ENCODE results near the gene ACTR3. TPM values are rescaled to one million over a fixed set of nuclear protein-coding genes. Genes with fewer than 3 reads are reported as not detected.

ACTR3 gene
- total and polyA plus RNA-seq, 2 of the 4 experiments (the other 2 are of a cell fraction) = 246 to 307 TPM

- Histone ChIP-seq H4K20me1 (ENCODE audit: insufficient read depth, low read length) (peaks cover 59% of the 10 kb centered on the region), H3K27me3 (ENCODE audit: control insufficient read depth, insufficient read depth, low read length) (no peaks in the 10 kb centered on the region), H3K4me1 (ENCODE audit: control insufficient read depth, insufficient read depth, low read length) (peaks cover 5% of the 10 kb centered on the region), H3K36me3 (ENCODE audit: control insufficient read depth, insufficient read depth, low read length) (peaks cover 39% of the 10 kb centered on the region), H4K8ac (ENCODE audit: low read depth in 2 of 2, low read length in 2 of 2) (no peak overlapping the region), H2BK15ac (ENCODE audit: low read depth, low read length) (no peak overlapping the region), H3K56ac (ENCODE audit: extremely low read depth, insufficient read depth, low read length) (no peak overlapping the region), H3K23ac (ENCODE audit: low read depth, low read length) (no peak overlapping the region), H3K18ac (ENCODE audit: low read depth, low read length) (no peak overlapping the region), H2BK5ac (ENCODE audit: low read depth, low read length, poor library complexity, severe bottlenecking) (no peak overlapping the region), H3K14ac (replicated peaks; ENCODE audit: low read depth, low read length) (no peak overlapping the region), H3K4me3 (ENCODE audit: insufficient read depth, low read depth, low read length) (no peak overlapping the region), H3K79me1 (ENCODE audit: low read depth in 1 of 2, low read length in 2 of 2) (peaks cover 25 to 44% of the 10 kb centered on the region in 2 experiments), H3K9me3 (ENCODE audit: control insufficient read depth, insufficient read depth, low read length) (no peaks in the 10 kb centered on the region), H3K9ac (ENCODE audit: low read depth, low read length) (no peak overlapping the region), H2BK20ac (ENCODE audit: low read depth, low read length) (no peak overlapping the region), H3K4me2 (ENCODE audit: low read depth, low read length) (no peak overlapping the region), H3K27ac (ENCODE audit: insufficient read depth, low read length) (no peak overlapping the region), H2AK5ac (ENCODE audit: low read depth, low read length) (no peak overlapping the region), H2AK9ac (replicated peaks; ENCODE audit: low read depth, low read length, poor library complexity) (no peak overlapping the region), H2AFZ (replicated peaks; ENCODE audit: low read length, poor library complexity) (no peak overlapping the region), H3K9me1 (ENCODE audit: insufficient read depth, low read length) (no peaks in the 10 kb centered on the region), H4K5ac (ENCODE audit: low read depth, low read length) (no peak overlapping the region), H3K4ac (ENCODE audit: low read depth, low read length) (no peak overlapping the region), H2BK120ac (ENCODE audit: low read depth, low read length) (no peak overlapping the region), H4K91ac (ENCODE audit: insufficient read depth, low read depth, low read length) (no peak overlapping the region)
- ChIA-PET CTCF (no interaction called here), POLR2A (ENCODE audit: unreplicated experiment) (no interaction called here)
- ATAC-seq (ENCODE audit: low read depth) (no peak), DNase-seq (no peak)
- intact Hi-C loops (cut with micrococcal nuclease) (no loop called here), in situ Hi-C loops (cut with MboI; ENCODE audit: low sequenced_read_pairs) (no loop called here), dilution Hi-C loops (cut with HindIII; ENCODE audit: low sequenced_read_pairs, unreplicated experiment) (no loop called here)
- BruUV-seq (replicated peaks) = no TSS peak
- TF ChIP-seq POLR2A (IDR thresholded peaks at IDR 0.05; ENCODE audit: low read depth, low read length) (no peak), CEBPB (IDR thresholded peaks at IDR 0.05; ENCODE audit: low read depth, low read length) (no peak), USF2 (IDR thresholded peaks at IDR 0.05; ENCODE audit: low read depth, low read length) (no peak), MXI1 (IDR thresholded peaks at IDR 0.05; ENCODE audit: borderline replicate concordance, low read depth, low read length) (no peak)
- no CpG with 5 or more reads among the region's 3 CpGs for WGBS, 2 experiments (ENCODE audit: extremely low coverage in 2 of 2, insufficient read length in 1 of 2)
Measured at GRCh38 chr2:113926314-113926713, 36.4 kb downstream of the ACTR3 start.
